GM19023 (cell line): ENCODE measurements around the gene GOLGA8H.
"Not testable (repeated sequence)": the region's sequence is repeated elsewhere in the genome, so short reads cannot be mapped to it uniquely, and the experiment has no call there.

Source experiments
- ATAC-seq: cut with Tn5 transposase; IDR thresholded peaks from one replicate; pipeline ENCODE4 v1.9.1; 2021; ENCODE audit warnings: mild to moderate bottlenecking, moderate library complexity; ENCODE audit not compliant: unreplicated experiment

GOLGA8H gene, protein sequence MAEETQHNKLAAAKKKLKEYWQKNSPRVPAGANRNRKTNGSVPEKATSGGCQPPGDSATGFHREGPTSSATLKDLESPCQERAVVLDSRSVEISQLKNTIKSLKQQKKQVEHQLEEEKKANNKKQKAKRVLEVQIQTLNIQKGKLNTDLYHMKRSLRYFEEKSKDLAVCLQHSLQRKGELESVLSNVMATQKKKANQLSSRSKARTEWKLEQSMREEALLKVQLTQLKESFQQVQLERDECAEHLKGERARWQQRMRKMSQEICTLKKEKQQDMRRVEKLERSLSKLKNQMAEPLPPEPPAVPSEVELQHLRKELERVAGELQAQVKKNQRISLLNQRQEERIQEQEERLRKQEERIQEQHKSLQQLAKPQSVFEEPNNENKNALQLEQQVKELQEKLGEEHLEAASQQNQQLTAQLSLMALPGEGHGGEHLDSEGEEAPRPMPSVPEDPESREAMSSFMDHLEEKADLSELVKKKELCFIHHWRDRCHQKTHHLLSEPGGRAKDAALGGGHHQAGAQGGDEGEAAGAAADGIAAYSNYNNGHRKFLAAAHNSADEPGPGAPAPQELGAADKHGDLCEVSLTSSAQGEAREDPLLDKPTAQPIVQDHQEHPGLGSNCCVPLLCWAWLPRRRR

GRCh38 chr15:30603796-30604195 is at the start of gene GOLGA8H:
Gene GOLGA8H, plus strand, starts transcription at chr15:30604028. Its CDS starts 98 bp downstream, at chr15:30604126.
- ATAC-seq, result not testable (repeated sequence)

DNA sequence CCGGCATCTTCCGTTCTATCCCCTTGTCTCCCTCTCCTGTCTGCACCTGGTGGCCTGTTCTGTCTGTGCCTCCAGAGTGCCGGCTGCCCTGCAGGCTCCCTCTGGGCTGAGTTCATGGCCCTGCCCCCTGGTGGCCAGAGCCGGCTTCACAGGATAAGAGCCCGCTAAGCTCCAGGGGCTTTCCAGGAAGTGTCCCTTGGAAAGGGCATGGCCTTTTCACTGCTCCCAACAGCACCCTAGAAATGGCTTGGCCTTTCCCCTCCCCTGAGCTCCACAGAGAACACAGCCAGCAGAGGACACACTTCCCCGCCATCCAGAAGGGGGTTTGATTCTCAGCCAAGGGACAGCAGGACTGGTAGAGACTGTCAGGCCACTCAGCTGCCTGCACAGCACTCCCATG is 36.9 kb upstream of the GOLGA8H start:
- ATAC-seq, result not testable (repeated sequence)

GRCh38 chr15:30573012-30573491 is 30.8 kb upstream of the GOLGA8H start:
- not testable (repeated sequence) for ATAC-seq

- ATAC-seq, result not testable (repeated sequence)
These were observed 24.3 kb upstream of the GOLGA8H start for GRCh38 chr15:30579394-30579970.

GRCh38 chr15:30580716-30581115 is 23.1 kb upstream of the GOLGA8H start:
- not testable (repeated sequence) for ATAC-seq

DNA sequence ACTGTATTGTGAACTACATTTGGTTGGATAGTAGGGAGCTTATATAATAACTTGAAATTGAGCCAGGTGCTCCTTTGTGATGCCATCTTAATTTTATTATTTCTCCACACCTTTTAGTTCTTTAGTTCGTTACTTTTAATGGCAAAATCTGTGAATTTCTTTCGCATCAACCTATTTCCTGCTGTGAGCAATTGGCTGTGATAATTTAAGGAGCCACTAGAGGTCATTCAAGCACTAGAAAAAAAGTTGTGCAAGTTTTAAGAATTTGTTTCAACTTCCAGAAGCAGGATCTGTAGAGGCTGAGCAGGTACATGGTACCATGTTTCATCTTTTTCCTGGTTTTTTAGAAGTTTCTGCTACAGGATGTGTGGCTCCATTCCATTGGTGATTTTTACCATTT is 4.9 kb upstream of the GOLGA8H start:
- not testable (repeated sequence) for ATAC-seq

GRCh38 chr15:30612271-30612670 is 8.4 kb downstream of the GOLGA8H start:
- not testable (repeated sequence) for ATAC-seq

GRCh38 chr15:30621342-30621741 is 17.5 kb downstream of the GOLGA8H start:
- not testable (repeated sequence) for ATAC-seq

GRCh38 chr15:30625436-30626193 is 21.8 kb downstream of the GOLGA8H start, which contains the start of gene ARHGAP11B:
Gene ARHGAP11B, plus strand, starts transcription at chr15:30626128.
- peak; percentile 91 for ATAC-seq

DNA sequence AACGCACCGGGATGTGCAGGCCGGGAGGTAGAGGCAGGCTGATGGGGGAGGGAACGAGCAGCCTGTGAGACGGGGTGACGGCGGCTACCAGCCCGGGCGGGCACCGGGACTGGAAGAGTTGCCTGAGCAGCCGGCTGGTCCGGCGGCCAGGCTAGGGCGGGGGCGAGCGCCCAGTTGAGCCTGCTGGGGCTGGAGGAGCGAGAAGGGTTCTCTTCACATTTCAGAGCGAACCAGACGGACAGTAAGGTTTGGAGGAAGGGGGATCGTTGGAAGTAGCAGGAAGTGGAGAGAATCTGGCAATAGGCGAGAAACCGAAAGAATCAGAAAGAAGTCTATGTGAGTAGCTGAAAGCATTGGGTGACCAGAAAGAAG is 22.4 kb downstream of the GOLGA8H start:
- ATAC-seq, result peak; percentile 43

DNA sequence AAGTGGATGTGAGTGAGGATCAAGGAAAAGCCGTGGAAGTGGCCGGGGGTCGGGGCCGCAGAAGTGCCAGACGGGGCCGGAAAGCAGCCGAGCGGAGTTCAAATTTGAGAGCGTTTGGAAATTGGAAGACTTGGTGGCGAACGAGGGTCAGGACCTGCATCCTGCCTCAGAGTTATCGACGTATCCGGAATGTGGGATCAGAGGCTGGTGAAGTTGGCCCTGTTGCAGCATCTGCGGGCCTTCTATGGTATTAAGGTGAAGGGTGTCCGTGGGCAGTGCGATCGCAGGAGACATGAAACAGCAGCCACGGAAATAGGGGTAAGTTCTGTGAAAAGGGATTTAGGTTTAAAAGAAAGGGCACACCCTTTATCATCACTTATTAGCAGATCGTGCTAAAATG is 22.8 kb downstream of the GOLGA8H start:
- ATAC-seq, result peak; percentile 1

- ATAC-seq, result peak; percentile 95
These were observed 46.4 kb downstream of the GOLGA8H start for GRCh38 chr15:30650012-30650929.

GRCh38 chr15:30661154-30661553 is 57.3 kb downstream of the GOLGA8H start:
- ATAC-seq, result not testable (repeated sequence)
